ENCODE measurements around the gene CMTM7.

DNA sequence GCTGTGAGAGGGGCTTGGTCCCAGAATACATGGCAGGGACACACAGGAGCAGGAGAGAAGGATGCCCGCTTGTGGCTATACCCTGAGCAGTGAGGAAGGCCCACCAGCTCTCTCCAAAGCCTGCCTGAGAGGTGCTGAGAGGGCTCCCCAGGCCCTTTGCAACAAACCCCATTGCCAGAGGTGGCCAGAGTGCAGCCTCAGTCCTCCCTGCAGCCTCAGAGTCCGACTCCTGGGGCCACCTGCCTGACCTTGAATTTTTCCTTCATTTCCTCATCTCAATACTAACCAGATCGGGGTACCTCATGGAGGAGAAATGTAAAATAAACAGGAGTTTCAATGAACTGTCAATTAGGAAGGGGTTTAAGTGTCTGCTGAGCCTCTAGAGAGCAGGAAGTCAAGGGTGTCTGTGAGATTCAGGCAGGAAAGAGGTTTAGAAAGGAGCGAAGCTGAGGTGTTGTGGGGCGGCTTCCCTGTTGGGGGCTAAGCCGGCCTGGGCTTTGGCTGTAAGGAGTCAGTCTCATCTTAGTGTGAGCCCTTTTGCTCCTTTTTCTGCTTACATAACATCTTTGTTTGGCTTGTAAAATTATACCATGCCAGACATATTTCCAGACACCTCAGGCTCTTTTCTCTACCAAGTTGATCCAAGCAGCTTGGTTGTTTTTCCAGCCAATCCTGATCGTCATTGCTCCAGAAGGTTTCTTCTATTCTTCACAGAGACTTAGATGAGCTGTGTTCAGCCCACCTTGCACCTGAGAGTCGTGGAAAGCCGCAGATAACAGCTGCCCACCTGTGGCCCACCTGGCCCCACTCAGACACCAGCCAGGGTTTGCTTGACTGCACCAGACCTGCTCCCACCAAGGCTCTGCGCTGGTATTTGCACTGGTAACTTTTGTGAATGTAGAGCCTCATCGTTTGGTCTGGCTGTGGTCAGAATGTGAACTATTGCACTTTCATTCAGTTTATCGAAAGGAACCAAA lies 36.7 kb downstream of the CMTM7 start:
- TF ChIP-seq, protein P1, sequence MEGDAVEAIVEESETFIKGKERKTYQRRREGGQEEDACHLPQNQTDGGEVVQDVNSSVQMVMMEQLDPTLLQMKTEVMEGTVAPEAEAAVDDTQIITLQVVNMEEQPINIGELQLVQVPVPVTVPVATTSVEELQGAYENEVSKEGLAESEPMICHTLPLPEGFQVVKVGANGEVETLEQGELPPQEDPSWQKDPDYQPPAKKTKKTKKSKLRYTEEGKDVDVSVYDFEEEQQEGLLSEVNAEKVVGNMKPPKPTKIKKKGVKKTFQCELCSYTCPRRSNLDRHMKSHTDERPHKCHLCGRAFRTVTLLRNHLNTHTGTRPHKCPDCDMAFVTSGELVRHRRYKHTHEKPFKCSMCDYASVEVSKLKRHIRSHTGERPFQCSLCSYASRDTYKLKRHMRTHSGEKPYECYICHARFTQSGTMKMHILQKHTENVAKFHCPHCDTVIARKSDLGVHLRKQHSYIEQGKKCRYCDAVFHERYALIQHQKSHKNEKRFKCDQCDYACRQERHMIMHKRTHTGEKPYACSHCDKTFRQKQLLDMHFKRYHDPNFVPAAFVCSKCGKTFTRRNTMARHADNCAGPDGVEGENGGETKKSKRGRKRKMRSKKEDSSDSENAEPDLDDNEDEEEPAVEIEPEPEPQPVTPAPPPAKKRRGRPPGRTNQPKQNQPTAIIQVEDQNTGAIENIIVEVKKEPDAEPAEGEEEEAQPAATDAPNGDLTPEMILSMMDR (IDR thresholded peaks at IDR 0.05) = no peak
- TF ChIP-seq RAD21 (IDR thresholded peaks at IDR 0.05; ENCODE audit: low read length) (no peak), EP300 (IDR thresholded peaks at IDR 0.05; ENCODE audit: borderline replicate concordance in 1 of 2, low read depth in 1 of 2, low read length in 1 of 2) (no peak), RFX5 (IDR thresholded peaks at IDR 0.05; ENCODE audit: low read length) (no peak), NRF1 (IDR thresholded peaks at IDR 0.05; ENCODE audit: low read depth, low read length) (no peak), MXI1 (IDR thresholded peaks at IDR 0.05; ENCODE audit: low read depth, low read length) (no peak)
- TF ChIP-seq, protein P2, sequence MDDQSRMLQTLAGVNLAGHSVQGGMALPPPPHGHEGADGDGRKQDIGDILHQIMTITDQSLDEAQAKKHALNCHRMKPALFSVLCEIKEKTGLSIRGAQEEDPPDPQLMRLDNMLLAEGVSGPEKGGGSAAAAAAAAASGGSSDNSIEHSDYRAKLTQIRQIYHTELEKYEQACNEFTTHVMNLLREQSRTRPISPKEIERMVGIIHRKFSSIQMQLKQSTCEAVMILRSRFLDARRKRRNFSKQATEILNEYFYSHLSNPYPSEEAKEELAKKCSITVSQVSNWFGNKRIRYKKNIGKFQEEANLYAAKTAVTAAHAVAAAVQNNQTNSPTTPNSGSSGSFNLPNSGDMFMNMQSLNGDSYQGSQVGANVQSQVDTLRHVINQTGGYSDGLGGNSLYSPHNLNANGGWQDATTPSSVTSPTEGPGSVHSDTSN (IDR thresholded peaks at IDR 0.05) = no peak

Data from SK-N-SH (cell line).